ENCODE measurements around the gene TMPRSS6. TPM values are rescaled to one million over a fixed set of nuclear protein-coding genes. Genes with fewer than 3 reads are reported as not detected.

The TMPRSS6 gene
- total RNA-seq, 2 donors from 2014 or later, result not detected

- no peak for DNase-seq (ENCODE audit: low spot score)
- intact Hi-C loops (cut with DNase I), result loop anchor here in 1 of 2 donors (10.0 kb wide), 1 partner anchor 330 kb away; no protein-coding TSS in a partner anchor
Observed at GRCh38 chr22:37024339-37025157, 85.0 kb downstream of the TMPRSS6 start.

- DNase-seq (ENCODE audit: low spot score), result no peak
- intact Hi-C loops (cut with DNase I), result loop anchor here in 1 of 2 donors (10.0 kb wide), 1 partner anchor 331 kb away; no protein-coding TSS in a partner anchor
Observed at GRCh38 chr22:37023743-37024338, 85.7 kb downstream of the TMPRSS6 start.

- DNase-seq (ENCODE audit: low spot score), result no peak
- intact Hi-C loops (cut with DNase I), result loop anchor here in 1 of 2 donors (10.0 kb wide), 1 partner anchor 332 kb away; no protein-coding TSS in a partner anchor
Observed at GRCh38 chr22:37022483-37023337, 86.8 kb downstream of the TMPRSS6 start.

GRCh38 chr22:37021710-37022482 lies 87.6 kb downstream of the TMPRSS6 start:
- no peak for DNase-seq (ENCODE audit: low spot score)
- intact Hi-C loops (cut with DNase I), result loop anchor here in 1 of 2 donors (10.0 kb wide), 1 partner anchor 333 kb away; no protein-coding TSS in a partner anchor

- DNase-seq (ENCODE audit: low spot score), result no peak
- intact Hi-C loops (cut with DNase I), result loop anchor here in 1 of 2 donors (10.0 kb wide), 1 partner anchor 334 kb away; no protein-coding TSS in a partner anchor
Observed at GRCh38 chr22:37021041-37021440, 88.5 kb downstream of the TMPRSS6 start.

- no peak for DNase-seq (ENCODE audit: low spot score)
- intact Hi-C loops (cut with DNase I), result loop anchor here in 1 of 2 donors (10.0 kb wide), 1 partner anchor 335 kb away; no protein-coding TSS in a partner anchor
Observed at GRCh38 chr22:37020192-37020479, 89.4 kb downstream of the TMPRSS6 start.

- intact Hi-C loops (cut with DNase I), result loop anchor here in 1 of 2 donors (10.0 kb wide), 1 partner anchor 335 kb away; no protein-coding TSS in a partner anchor
- peak; percentile 91 for DNase-seq (ENCODE audit: low spot score)
Observed at GRCh38 chr22:37019309-37020191, 90.0 kb downstream of the TMPRSS6 start, which contains the start of the genes MPST and TST. MPST (plus strand) TSS chr22:37019742; CDS start chr22:37019837, 95 bp downstream. TST (minus strand) TSS chr22:37019447; CDS start chr22:37018732, 715 bp downstream.

- peak; percentile 88 for DNase-seq (ENCODE audit: low spot score)
- intact Hi-C loops (cut with DNase I), result no loop called here
Observed at GRCh38 chr22:37018815-37019308, 90.7 kb downstream of the TMPRSS6 start.

GRCh38 chr22:37018086-37018814 lies 91.3 kb downstream of the TMPRSS6 start:
- intact Hi-C loops (cut with DNase I), result no loop called here
- no peak for DNase-seq (ENCODE audit: low spot score)

- intact Hi-C loops (cut with DNase I), result no loop called here
- DNase-seq (ENCODE audit: low spot score), result no peak
Observed at GRCh38 chr22:37017356-37017755, 92.2 kb downstream of the TMPRSS6 start.

GRCh38 chr22:37016134-37016910 lies 93.2 kb downstream of the TMPRSS6 start:
- DNase-seq (ENCODE audit: low spot score), result no peak
- intact Hi-C loops (cut with DNase I), result no loop called here

- DNase-seq (ENCODE audit: low spot score), result no peak
- intact Hi-C loops (cut with DNase I), result no loop called here
Observed at GRCh38 chr22:37015587-37015878, 94.0 kb downstream of the TMPRSS6 start.
